ENCODE data around the gene CDK16. TPM values are rescaled to one million over a fixed set of nuclear protein-coding genes. Genes with fewer than 3 reads are reported as not detected.

CDK16 gene
- total and polyA plus RNA-seq, 2 donors (not counting 3 experiments of a cell fraction or from before 2014, with no cell fraction given) = 99.9 to 149 TPM

- no peak overlapping the region for H3K4me3 ChIP-seq (replicated peaks in 1 of 3; ENCODE audit: insufficient read depth in 1 of 3, low read depth in 1 of 3, low read length in 3 of 3)
- H3K4me1 ChIP-seq (ENCODE audit: control insufficient read depth, extremely low read depth, insufficient read depth, low read length) = no peaks in the 10 kb centered on the region
- H3K27me3 ChIP-seq (ENCODE audit: control insufficient read depth in 2 of 2, insufficient read depth in 2 of 2, low read length in 2 of 2) = no peaks in the 10 kb centered on the region
- H3K9me1 ChIP-seq (replicated peaks; ENCODE audit: control insufficient read depth, extremely low read depth, insufficient read depth, low read length) = no peaks in the 10 kb centered on the region
- H4K20me1 ChIP-seq (replicated peaks; ENCODE audit: control insufficient read depth, extremely low read depth, insufficient read depth, low read length) = no peaks in the 10 kb centered on the region
- peaks cover 0 to 35% of the 10 kb centered on the region in 2 experiments for H3K36me3 ChIP-seq (ENCODE audit: control insufficient read depth in 2 of 2, extremely low read depth in 1 of 2, insufficient read depth in 2 of 2, low read length in 2 of 2)
- CTCF ChIA-PET = no interaction called here
- DNase-seq (ENCODE audit: low read depth, low spot score) = no peak
- dilution Hi-C loops (cut with MboI; ENCODE audit: extremely low pct_ligation_motif_present, low sequenced_read_pairs) (no loop called here), intact Hi-C loops (cut with micrococcal nuclease) (no loop called here)
- no peak for FAIRE-seq
- no peaks in the 10 kb centered on the region for H3K9me3 ChIP-seq (replicated peaks; ENCODE audit: control insufficient read depth, insufficient read depth, low read length)
- POLR2A ChIA-PET = interaction anchor here (0.6 kb wide), 1 partner anchor 64 kb away, joined by 3 read pairs; no protein-coding TSS in a partner anchor
- no peak for TF ChIP-seq GATA2 (IDR thresholded peaks at IDR 0.05; ENCODE audit: insufficient read depth, insufficient read length, low read depth, low read length)
- no peak for TF ChIP-seq JUN (IDR thresholded peaks at IDR 0.05; ENCODE audit: borderline replicate concordance, insufficient read depth, insufficient read length, low read depth)
- TF ChIP-seq, protein P1, sequence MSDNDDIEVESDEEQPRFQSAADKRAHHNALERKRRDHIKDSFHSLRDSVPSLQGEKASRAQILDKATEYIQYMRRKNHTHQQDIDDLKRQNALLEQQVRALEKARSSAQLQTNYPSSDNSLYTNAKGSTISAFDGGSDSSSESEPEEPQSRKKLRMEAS (IDR thresholded peaks at IDR 0.05; ENCODE audit: insufficient read depth, insufficient read length) = no peak
- H3K27ac ChIP-seq (ENCODE audit: insufficient read depth, low read depth, low read length) = no peak overlapping the region
- peaks cover 9% of the 10 kb centered on the region for H3K79me2 ChIP-seq (ENCODE audit: control insufficient read depth, insufficient read depth, low read length)
- H3K4me2 ChIP-seq (ENCODE audit: insufficient read depth, low read length) = no peak overlapping the region
- H3K9ac ChIP-seq (replicated peaks; ENCODE audit: extremely low read depth, insufficient read depth, low read length) = no peak overlapping the region
- BruUV-seq (replicated peaks) = no TSS peak
- no peak overlapping the region for H2AFZ ChIP-seq (ENCODE audit: low read depth, low read length)
Observed at GRCh38 chrX:47169273-47169672, 49.2 kb upstream of the CDK16 start.

DNA sequence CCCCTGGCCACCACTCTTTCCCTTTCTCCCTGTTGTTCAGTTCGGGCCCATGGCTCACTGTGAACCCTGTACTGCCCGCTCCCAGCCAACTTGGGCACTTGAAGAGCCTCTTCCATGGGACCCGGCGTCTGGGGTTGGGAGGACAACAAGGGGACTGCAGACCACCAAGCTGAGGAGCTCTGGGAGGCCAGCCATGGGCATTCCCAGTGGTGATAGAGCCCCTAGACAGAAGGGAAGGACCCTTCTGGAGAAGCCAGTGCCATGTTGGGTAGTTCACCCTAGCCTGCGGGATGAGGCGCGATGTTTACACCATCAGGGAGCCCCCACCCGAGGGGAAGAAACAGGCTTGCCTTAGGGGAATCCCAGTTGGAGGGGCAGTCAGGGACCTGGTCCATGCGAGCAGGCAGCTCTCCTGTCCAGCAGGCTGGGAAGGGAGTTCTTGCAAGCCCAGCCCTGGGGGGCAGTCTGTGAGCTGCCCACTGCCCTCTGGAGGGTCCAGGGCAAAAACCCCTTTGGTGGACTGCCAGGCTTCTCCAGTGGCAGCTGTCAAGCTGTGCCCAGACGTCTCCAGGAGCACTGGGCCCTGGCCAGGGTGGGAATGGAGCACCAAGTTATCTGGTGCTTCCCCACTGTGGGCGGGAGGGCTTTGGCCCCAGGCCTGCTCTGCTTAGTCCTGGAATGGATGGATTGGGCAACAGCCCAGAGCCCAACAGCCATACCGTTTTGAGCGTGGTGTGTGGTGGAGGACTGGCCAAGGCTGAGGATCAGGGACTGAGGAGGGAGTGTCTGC is 48.6 kb upstream of the CDK16 start:
- Histone ChIP-seq H3K4me3 (replicated peaks in 1 of 3; ENCODE audit: insufficient read depth in 1 of 3, low read depth in 1 of 3, low read length in 3 of 3) (no peak overlapping the region), H3K9me1 (replicated peaks; ENCODE audit: control insufficient read depth, extremely low read depth, insufficient read depth, low read length) (no peaks in the 10 kb centered on the region), H3K9me3 (replicated peaks; ENCODE audit: control insufficient read depth, insufficient read depth, low read length) (no peaks in the 10 kb centered on the region), H4K20me1 (replicated peaks; ENCODE audit: control insufficient read depth, extremely low read depth, insufficient read depth, low read length) (no peaks in the 10 kb centered on the region), H3K27me3 (ENCODE audit: control insufficient read depth in 2 of 2, insufficient read depth in 2 of 2, low read length in 2 of 2) (no peaks in the 10 kb centered on the region), H3K79me2 (ENCODE audit: control insufficient read depth, insufficient read depth, low read length) (peaks cover 3% of the 10 kb centered on the region), H3K4me2 (ENCODE audit: insufficient read depth, low read length) (no peak overlapping the region), H2AFZ (ENCODE audit: low read depth, low read length) (no peak overlapping the region), H3K4me1 (ENCODE audit: control insufficient read depth, extremely low read depth, insufficient read depth, low read length) (no peaks in the 10 kb centered on the region), H3K27ac (ENCODE audit: insufficient read depth, low read depth, low read length) (no peak overlapping the region), H3K36me3 (ENCODE audit: control insufficient read depth in 2 of 2, extremely low read depth in 1 of 2, insufficient read depth in 2 of 2, low read length in 2 of 2) (peaks cover 0 to 39% of the 10 kb centered on the region in 2 experiments), H3K9ac (replicated peaks; ENCODE audit: extremely low read depth, insufficient read depth, low read length) (no peak overlapping the region)
- dilution Hi-C loops (cut with MboI; ENCODE audit: extremely low pct_ligation_motif_present, low sequenced_read_pairs) = no loop called here
- DNase-seq (ENCODE audit: low read depth, low spot score) (no peak), FAIRE-seq (no peak)
- no TSS peak for BruUV-seq (replicated peaks)
- TF ChIP-seq GATA2 (IDR thresholded peaks at IDR 0.05; ENCODE audit: insufficient read depth, insufficient read length, low read depth, low read length) = no peak
- no peak for TF ChIP-seq FOS (IDR thresholded peaks at IDR 0.05; ENCODE audit: borderline replicate concordance, insufficient read depth, low read length)
- no peak for TF ChIP-seq JUN (IDR thresholded peaks at IDR 0.05; ENCODE audit: borderline replicate concordance, insufficient read depth, insufficient read length, low read depth)
- no peak for TF ChIP-seq EZH2 (IDR thresholded peaks at IDR 0.05; ENCODE audit: borderline replicate concordance, low read depth, low read length, severe bottlenecking)
- TF ChIP-seq, protein P1 (IDR thresholded peaks at IDR 0.05; ENCODE audit: insufficient read depth, insufficient read length) = no peak
- no peak for TF ChIP-seq CTCF (IDR thresholded peaks at IDR 0.05; ENCODE audit: extremely low read depth in 1 of 2, insufficient read depth in 1 of 2, low read depth in 1 of 2, low read length in 2 of 2)
- no peak for TF ChIP-seq POLR2AphosphoS5 (IDR thresholded peaks at IDR 0.05; ENCODE audit: insufficient read depth, low read depth, low read length)
- TF ChIP-seq POLR2A (IDR thresholded peaks at IDR 0.05; ENCODE audit: low read depth, low read length) = no peak
- no peak for TF ChIP-seq MYC (IDR thresholded peaks at IDR 0.05; ENCODE audit: low read depth, low read length)
- ChIA-PET CTCF (no interaction called here), POLR2A (interaction anchor here (0.6 kb wide), 1 partner anchor 64 kb away, joined by 3 read pairs; no protein-coding TSS in a partner anchor)
- intact Hi-C loops (cut with micrococcal nuclease) = no loop called here

Data from endothelial cell of umbilical vein (primary cell).